Breast epithelium (tissue), 3 donors: ENCODE data around the gene SPG7.

Experiments
- CTCF ChIP-seq, 3 donors: fragments of 450-650 bp; IDR thresholded peaks; one replicate each; pipeline ENCODE4 v1.5.1; 2016 to 2017; ENCODE audit warnings: antibody characterized with exemption in 3 of 3, mild to moderate bottlenecking in 3 of 3, moderate library complexity in 3 of 3
- POLR2A ChIP-seq: fragments of 450-650 bp; IDR thresholded peaks from one replicate; pipeline ENCODE4 v1.6.1; 2016; ENCODE audit warnings: antibody characterized with exemption, mild to moderate bottlenecking, moderate library complexity
- POLR2AphosphoS5 ChIP-seq, 3 donors: sonication (generic); formaldehyde crosslinking; IDR thresholded peaks; one replicate each; pipeline ENCODE4 v1.6.1; 2017; ENCODE audit warnings: antibody characterized with exemption in 3 of 3

DNA sequence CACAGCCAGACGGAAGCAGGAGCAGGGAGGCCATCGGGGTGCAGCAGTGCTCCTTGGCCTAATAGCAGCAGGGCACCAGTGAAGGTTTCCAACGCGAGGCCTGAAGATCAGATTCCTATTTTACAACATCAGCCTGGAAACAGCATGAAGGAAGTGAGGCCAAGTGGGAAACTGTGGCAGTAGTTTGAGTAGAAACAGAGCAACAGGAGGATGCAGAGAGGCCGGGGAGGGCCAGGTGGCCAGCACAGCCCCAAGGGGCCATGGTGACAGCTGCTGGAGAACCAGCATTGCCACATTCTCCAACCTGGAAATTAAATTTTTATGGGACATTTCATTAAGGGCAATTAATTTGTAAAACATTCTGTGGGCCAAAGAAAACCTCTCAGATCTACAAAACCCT, 14.4 kb upstream of the SPG7 start:
- TF ChIP-seq POLR2A (no peak), CTCF (IDR thresholded peaks at IDR 0.05) (no peak), POLR2AphosphoS5 (IDR thresholded peaks at IDR 0.05) (no peak)
